ENCODE results near the gene FAM124B.

The FAM124B gene

DNA sequence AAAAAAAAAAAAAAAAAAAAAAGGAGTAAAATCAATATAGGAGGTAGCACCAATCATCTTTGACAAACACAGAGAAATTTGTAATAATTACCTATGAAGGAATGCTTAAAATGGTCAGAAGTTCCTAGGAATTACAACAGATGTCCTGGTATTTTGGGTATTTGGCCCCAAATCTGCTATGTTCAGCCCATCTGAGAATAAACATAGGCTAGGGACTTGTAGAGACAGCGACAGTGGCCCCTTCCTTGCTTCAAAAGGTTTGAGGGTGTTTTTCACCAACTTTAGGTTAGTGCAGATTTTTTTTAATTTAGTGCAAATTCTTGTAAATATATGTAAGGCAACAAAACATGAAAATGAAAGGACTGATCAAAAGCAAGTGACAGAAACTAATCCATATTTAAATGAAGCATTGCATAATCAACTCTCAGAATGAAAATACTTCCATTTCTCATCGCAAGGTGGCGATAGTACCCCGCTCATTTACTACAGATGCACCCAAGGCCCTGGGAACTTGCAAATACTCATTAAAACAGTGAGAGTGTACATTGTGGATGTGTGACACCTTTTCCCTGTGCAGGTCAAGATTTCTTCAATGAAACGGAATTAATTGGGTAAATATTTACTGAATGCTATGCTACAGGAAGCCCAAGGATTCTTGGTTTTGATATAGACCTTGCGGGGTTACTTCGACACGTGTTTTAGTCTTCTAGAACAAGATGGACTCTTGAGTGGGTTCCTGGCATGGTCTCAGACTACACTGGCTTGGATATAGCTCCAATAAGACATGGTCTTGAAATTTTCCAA is 44.6 kb downstream of the FAM124B start:
- H3F3A ChIP-seq (ENCODE audit: insufficient read depth, low read length): no peaks in the 10 kb centered on the region
- H3K9ac ChIP-seq (ENCODE audit: low read length): no peak overlapping the region
- no peaks in the 10 kb centered on the region for H3K27me3 ChIP-seq (ENCODE audit: insufficient read depth, low read length)
- no peaks in the 10 kb centered on the region for H3K9me3 ChIP-seq (ENCODE audit: low read length)
- H3K36me3 ChIP-seq (ENCODE audit: insufficient read depth, low read length): no peaks in the 10 kb centered on the region
- no peaks in the 10 kb centered on the region for H3K79me2 ChIP-seq (ENCODE audit: insufficient read depth, low read length)
- H3K4me3 ChIP-seq (ENCODE audit: low read depth, low read length, poor library complexity, severe bottlenecking): no peak overlapping the region
- H2AFZ ChIP-seq (ENCODE audit: low read length): no peak overlapping the region
- H3K4me2 ChIP-seq (ENCODE audit: low read length): no peak overlapping the region; the same call in 1 of the 2 replicates
- H3K27ac ChIP-seq (ENCODE audit: low read depth, low read length, poor library complexity, severe bottlenecking): no peak overlapping the region
- H3K9me2 ChIP-seq (ENCODE audit: low read depth, low read length): no peaks in the 10 kb centered on the region
- H3K4me1 ChIP-seq (ENCODE audit: insufficient read depth, low read length, severe bottlenecking): no peaks in the 10 kb centered on the region
- TF ChIP-seq, protein P1, sequence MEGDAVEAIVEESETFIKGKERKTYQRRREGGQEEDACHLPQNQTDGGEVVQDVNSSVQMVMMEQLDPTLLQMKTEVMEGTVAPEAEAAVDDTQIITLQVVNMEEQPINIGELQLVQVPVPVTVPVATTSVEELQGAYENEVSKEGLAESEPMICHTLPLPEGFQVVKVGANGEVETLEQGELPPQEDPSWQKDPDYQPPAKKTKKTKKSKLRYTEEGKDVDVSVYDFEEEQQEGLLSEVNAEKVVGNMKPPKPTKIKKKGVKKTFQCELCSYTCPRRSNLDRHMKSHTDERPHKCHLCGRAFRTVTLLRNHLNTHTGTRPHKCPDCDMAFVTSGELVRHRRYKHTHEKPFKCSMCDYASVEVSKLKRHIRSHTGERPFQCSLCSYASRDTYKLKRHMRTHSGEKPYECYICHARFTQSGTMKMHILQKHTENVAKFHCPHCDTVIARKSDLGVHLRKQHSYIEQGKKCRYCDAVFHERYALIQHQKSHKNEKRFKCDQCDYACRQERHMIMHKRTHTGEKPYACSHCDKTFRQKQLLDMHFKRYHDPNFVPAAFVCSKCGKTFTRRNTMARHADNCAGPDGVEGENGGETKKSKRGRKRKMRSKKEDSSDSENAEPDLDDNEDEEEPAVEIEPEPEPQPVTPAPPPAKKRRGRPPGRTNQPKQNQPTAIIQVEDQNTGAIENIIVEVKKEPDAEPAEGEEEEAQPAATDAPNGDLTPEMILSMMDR (IDR thresholded peaks at IDR 0.05; ENCODE audit: low read length): peak; percentile 87
- TF ChIP-seq EZH2 (IDR thresholded peaks at IDR 0.05; ENCODE audit: borderline replicate concordance, low read length): no peak
- H4K20me1 ChIP-seq (ENCODE audit: insufficient read depth, low read length): no peaks in the 10 kb centered on the region

DNA sequence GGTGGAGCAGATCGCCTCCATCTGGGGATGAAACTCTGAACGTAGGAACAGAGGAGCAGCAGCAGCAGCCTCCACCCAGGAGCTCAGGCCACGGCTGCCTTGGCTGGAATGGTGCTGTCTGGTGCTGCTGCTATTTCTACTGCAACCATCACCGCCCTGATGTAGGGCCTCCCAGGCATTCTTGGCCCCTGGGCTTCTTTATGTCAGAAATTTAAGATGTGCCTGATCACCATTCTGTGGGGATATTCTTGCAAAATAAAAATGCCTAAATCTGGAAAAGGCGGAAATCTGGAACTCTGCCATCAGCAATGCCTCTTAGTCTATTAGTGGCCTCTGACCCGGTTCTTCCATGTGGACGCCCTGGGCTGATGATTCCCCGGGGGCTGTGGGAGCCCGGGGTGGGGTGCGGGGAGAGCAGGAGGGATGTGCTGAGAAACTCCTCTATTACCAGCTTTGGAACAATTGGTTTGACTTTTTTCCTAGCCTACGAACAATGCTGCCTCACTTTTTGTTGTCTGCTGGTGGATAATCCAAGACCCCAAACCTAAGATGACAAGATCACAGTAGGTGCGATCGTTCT is 47.2 kb downstream of the FAM124B start:
- no peaks in the 10 kb centered on the region for H3F3A ChIP-seq (ENCODE audit: insufficient read depth, low read length)
- no peaks in the 10 kb centered on the region for H3K36me3 ChIP-seq (ENCODE audit: insufficient read depth, low read length)
- H3K4me1 ChIP-seq (ENCODE audit: insufficient read depth, low read length, severe bottlenecking): no peaks in the 10 kb centered on the region
- H3K9me2 ChIP-seq (ENCODE audit: low read depth, low read length): no peaks in the 10 kb centered on the region
- no peaks in the 10 kb centered on the region for H3K9me3 ChIP-seq (ENCODE audit: low read length)
- no peak overlapping the region for H2AFZ ChIP-seq (ENCODE audit: low read length)
- no peak overlapping the region for H3K4me3 ChIP-seq (ENCODE audit: low read depth, low read length, poor library complexity, severe bottlenecking)
- no peak overlapping the region for H3K9ac ChIP-seq (ENCODE audit: low read length)
- no peaks in the 10 kb centered on the region for H3K79me2 ChIP-seq (ENCODE audit: insufficient read depth, low read length)
- no peaks in the 10 kb centered on the region for H4K20me1 ChIP-seq (ENCODE audit: insufficient read depth, low read length)
- H3K4me2 ChIP-seq (ENCODE audit: low read length): no peak overlapping the region
- H3K27me3 ChIP-seq (ENCODE audit: insufficient read depth, low read length): no peaks in the 10 kb centered on the region
- no peak overlapping the region for H3K27ac ChIP-seq (ENCODE audit: low read depth, low read length, poor library complexity, severe bottlenecking)
- no peak for TF ChIP-seq EZH2 (IDR thresholded peaks at IDR 0.05; ENCODE audit: borderline replicate concordance, low read length)

DNA sequence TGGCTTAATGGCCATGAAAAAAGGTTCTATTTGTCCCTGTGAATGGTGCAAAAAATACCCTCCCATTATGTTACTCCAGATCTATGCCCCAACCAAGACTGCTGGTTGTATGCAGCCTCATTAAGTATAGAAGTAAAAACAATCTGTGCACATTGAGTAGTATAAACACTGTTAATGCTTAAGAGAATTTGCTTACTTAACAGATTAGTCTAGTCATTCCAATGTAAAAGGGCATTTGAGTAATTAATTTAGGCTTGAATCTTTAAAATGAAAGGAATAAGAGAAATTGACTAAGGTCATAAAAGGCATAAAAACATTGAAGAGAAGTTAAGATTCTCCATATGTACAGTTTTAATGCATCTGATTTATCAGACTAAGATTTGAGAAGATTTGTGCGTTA is 51.2 kb downstream of the FAM124B start:
- no peak overlapping the region for H3K4me2 ChIP-seq (ENCODE audit: low read length)
- no peaks in the 10 kb centered on the region for H3K4me1 ChIP-seq (ENCODE audit: insufficient read depth, low read length, severe bottlenecking)
- no peaks in the 10 kb centered on the region for H4K20me1 ChIP-seq (ENCODE audit: insufficient read depth, low read length)
- H3K9me3 ChIP-seq (ENCODE audit: low read length): no peaks in the 10 kb centered on the region
- H3K79me2 ChIP-seq (ENCODE audit: insufficient read depth, low read length): no peaks in the 10 kb centered on the region
- H3K9me2 ChIP-seq (ENCODE audit: low read depth, low read length): no peaks in the 10 kb centered on the region
- H3K4me3 ChIP-seq (ENCODE audit: low read depth, low read length, poor library complexity, severe bottlenecking): no peak overlapping the region
- TF ChIP-seq EZH2 (IDR thresholded peaks at IDR 0.05; ENCODE audit: borderline replicate concordance, low read length): no peak
- TF ChIP-seq, protein P1 (IDR thresholded peaks at IDR 0.05; ENCODE audit: low read length): no peak
- no peak overlapping the region for H3K9ac ChIP-seq (ENCODE audit: low read length)
- H3K27ac ChIP-seq (ENCODE audit: low read depth, low read length, poor library complexity, severe bottlenecking): no peak overlapping the region
- H2AFZ ChIP-seq (ENCODE audit: low read length): no peak overlapping the region
- no peaks in the 10 kb centered on the region for H3K27me3 ChIP-seq (ENCODE audit: insufficient read depth, low read length)
- H3F3A ChIP-seq (ENCODE audit: insufficient read depth, low read length): no peaks in the 10 kb centered on the region
- no peaks in the 10 kb centered on the region for H3K36me3 ChIP-seq (ENCODE audit: insufficient read depth, low read length)

All from OCI-LY1 (cell line).